H1 (cell line): ENCODE results near the gene AFF1. TPM values are rescaled to one million over a fixed set of nuclear protein-coding genes. Genes with fewer than 3 reads are reported as not detected.

Experiments used
- CTCF ChIA-PET: fragments of 300-600 bp; sonication (Branson Sonifier 250); formaldehyde crosslinking; loops from one replicate; lab custom pipeline; 2021; ENCODE audit not compliant: partially characterized antibody; lab: Charles Lee
- POLR2A ChIA-PET: fragments of 300-600 bp; sonication (Branson Sonifier 250); formaldehyde crosslinking; loops from one replicate; lab custom pipeline; 2021; ENCODE audit warnings: inconsistent platforms; ENCODE audit not compliant: partially characterized antibody; lab: Charles Lee
- DNase-seq, 2 experiments: peaks; one replicate each; pipeline versions ENCODE4 v3.0.0 to v3.0.0-alpha.2; 2010 to 2022; ENCODE audit warnings: low spot score in 2 of 2, low read depth in 1 of 2, mixed read lengths in 1 of 2
- FAIRE-seq: peaks from 2 replicates; lab custom pipeline; 2011; peaks lifted over from hg19 to GRCh38; lab: Jason Lieb, UNC
- H2AFZ ChIP-seq: 2 replicates; pipeline ENCODE4 v1.8.1; 2012; ENCODE audit warnings: low read length, inconsistent platforms
- H2AK5ac ChIP-seq: 2 replicates; pipeline ENCODE4 v1.6.1; 2013; ENCODE audit warnings: low read depth, low read length
- H2BK120ac ChIP-seq: replicated peaks from 2 replicates; pipeline ENCODE3; 2013; ENCODE audit warnings: low read depth, low read length, inconsistent platforms
- H2BK12ac ChIP-seq: 2 replicates; pipeline ENCODE4 v1.6.1; 2013; ENCODE audit warnings: low read depth, low read length
- H2BK15ac ChIP-seq: 2 replicates; pipeline ENCODE4 v1.6.1; 2013; ENCODE audit warnings: low read length
- H2BK20ac ChIP-seq: 2 replicates; pipeline ENCODE4 v1.6.1; 2013; ENCODE audit warnings: low read length
- H2BK5ac ChIP-seq: 2 replicates; pipeline ENCODE4 v1.6.1; 2013; ENCODE audit warnings: low read depth, low read length
- H3K14ac ChIP-seq: 2 replicates; pipeline ENCODE4 v1.6.1; 2013; ENCODE audit warnings: inconsistent platforms; ENCODE audit not compliant: insufficient read length
- H3K18ac ChIP-seq: 2 replicates; pipeline ENCODE4 v1.6.1; 2013; ENCODE audit warnings: low read length; ENCODE audit errors: extremely low read depth
- H3K23ac ChIP-seq: 2 replicates; pipeline ENCODE4 v1.6.1; 2013; ENCODE audit warnings: inconsistent platforms; ENCODE audit not compliant: insufficient read length
- H3K23me2 ChIP-seq: 2 replicates; pipeline ENCODE4 v1.6.1; 2013; ENCODE audit warnings: low read depth, low read length
- H3K27ac ChIP-seq: 2 replicates; pipeline ENCODE4 v1.6.1; 2011; ENCODE audit warnings: low read depth, low read length, inconsistent platforms
- H3K27me3 ChIP-seq, 4 experiments: replicated peaks in 1 of 4; 1 replicate in 1 of 4; 2 replicates in 3 of 4; pipeline versions ENCODE4 v1.6.1 to v1.8.1; 2011 to 2013; ENCODE audit warnings: low read length in 3 of 4, mild to moderate bottlenecking in 3 of 4, inconsistent platforms in 2 of 4, mixed read lengths in 2 of 4, moderate library complexity in 1 of 4; ENCODE audit not compliant: control insufficient read depth in 3 of 4, insufficient read depth in 3 of 4; ENCODE audit errors: extremely low read depth in 1 of 4
- H3K36me3 ChIP-seq, 4 experiments: 2 replicates each; pipeline versions ENCODE4 v1.6.1 to v1.8.1; 2011 to 2013; ENCODE audit warnings: mild to moderate bottlenecking in 4 of 4, low read length in 3 of 4, moderate library complexity in 2 of 4, control low read depth in 1 of 4, inconsistent platforms in 1 of 4; ENCODE audit not compliant: insufficient read depth in 4 of 4, control insufficient read depth in 2 of 4
- H3K4ac ChIP-seq: replicated peaks from 2 replicates; pipeline ENCODE3; 2013; ENCODE audit warnings: low read length, low read depth, mixed read lengths, inconsistent platforms; ENCODE audit not compliant: insufficient read length
- H3K4me1 ChIP-seq, 4 experiments: replicated peaks in 1 of 4; 1 replicate in 1 of 4; 2 replicates in 3 of 4; pipeline versions ENCODE4 v1.6.1 to v1.8.1; 2011 to 2013; ENCODE audit warnings: low read length in 3 of 4, inconsistent platforms in 2 of 4, mixed read lengths in 1 of 4; ENCODE audit not compliant: insufficient read depth in 4 of 4, control insufficient read depth in 3 of 4
- H3K4me2 ChIP-seq, 2 experiments: 2 replicates each; pipeline versions ENCODE4 v1.6.1 to v1.8.1; 2011 to 2013; ENCODE audit warnings: low read depth in 2 of 2, low read length in 2 of 2, control low read depth in 1 of 2, inconsistent platforms in 1 of 2, mild to moderate bottlenecking in 1 of 2; ENCODE audit not compliant: insufficient read depth in 1 of 2
- H3K4me3 ChIP-seq, 4 experiments: fragments of 200-600, 300-600 bp in 1 of 4; sonication (generic), shearing (Covaris generic), sonication (Bioruptor Twin) in 1 of 4; 2 replicates each; pipeline versions ENCODE4 v1.5.1 to v1.8.1; 2011 to 2016; ENCODE audit warnings: low read length in 4 of 4, low read depth in 3 of 4, control low read depth in 2 of 4, inconsistent platforms in 2 of 4, mild to moderate bottlenecking in 2 of 4, mixed read lengths in 1 of 4, moderate library complexity in 1 of 4; ENCODE audit not compliant: insufficient read depth in 2 of 4; ENCODE audit errors: extremely low read depth in 1 of 4
- H3K56ac ChIP-seq: replicated peaks from 2 replicates; pipeline ENCODE3; 2013; ENCODE audit warnings: low read depth, mild to moderate bottlenecking, mixed read lengths, low read length, inconsistent platforms; ENCODE audit not compliant: insufficient read length
- H3K79me1 ChIP-seq: 2 replicates; pipeline ENCODE4 v1.6.1; 2013; ENCODE audit warnings: low read depth, low read length, control low read depth
- H3K79me2 ChIP-seq, 2 experiments: 2 replicates each; pipeline versions ENCODE4 v1.6.1 to v1.8.1; 2012 to 2013; ENCODE audit warnings: low read length in 2 of 2, mild to moderate bottlenecking in 2 of 2, inconsistent platforms in 1 of 2; ENCODE audit not compliant: insufficient read depth in 2 of 2, control insufficient read depth in 1 of 2
- H3K9ac ChIP-seq, 4 experiments: replicated peaks in 1 of 4; 1 replicate in 1 of 4; 2 replicates in 3 of 4; pipeline versions ENCODE4 v1.6.1 to v1.8.1; 2011 to 2013; ENCODE audit warnings: low read depth in 3 of 4, low read length in 3 of 4, control low read depth in 2 of 4, mild to moderate bottlenecking in 2 of 4, moderate library complexity in 2 of 4, inconsistent platforms in 1 of 4; ENCODE audit errors: extremely low read depth in 1 of 4
- H3K9me3 ChIP-seq, 2 experiments: 2 replicates each; pipeline versions ENCODE4 v1.6.1 to v1.8.1; 2012 to 2013; ENCODE audit warnings: mild to moderate bottlenecking in 2 of 2, moderate library complexity in 2 of 2, control low read depth in 1 of 2, inconsistent platforms in 1 of 2, low read depth in 1 of 2, low read length in 1 of 2, mixed read lengths in 1 of 2; ENCODE audit not compliant: insufficient read depth in 2 of 2
- H4K20me1 ChIP-seq, 2 experiments: replicated peaks in 1 of 2; 2 replicates each; pipeline versions ENCODE3 to v1.8.1; 2011 to 2013; ENCODE audit warnings: inconsistent platforms in 2 of 2, low read length in 2 of 2, mild to moderate bottlenecking in 1 of 2; ENCODE audit not compliant: insufficient read depth in 2 of 2, control insufficient read depth in 1 of 2
- H4K5ac ChIP-seq: 2 replicates; pipeline ENCODE4 v1.6.1; 2013; ENCODE audit warnings: low read length, low read depth, mixed read lengths, inconsistent platforms; ENCODE audit not compliant: insufficient read length
- H4K8ac ChIP-seq: 2 replicates; pipeline ENCODE4 v1.8.0; 2013; ENCODE audit warnings: mild to moderate bottlenecking, moderate library complexity, low read length, inconsistent platforms; ENCODE audit not compliant: insufficient read depth; ENCODE audit errors: extremely low read depth
- H4K91ac ChIP-seq: replicated peaks from 2 replicates; pipeline ENCODE3; 2013; ENCODE audit warnings: low read length, mixed read lengths, inconsistent platforms; ENCODE audit not compliant: insufficient read length
- CHD2 ChIP-seq: IDR thresholded peaks from 2 replicates; pipeline ENCODE4 v1.6.1; 2012; ENCODE audit warnings: low read length, improper control_type of control experiment
- CTCF ChIP-seq, 3 experiments: IDR thresholded peaks; 1 replicate in 2 of 3; 2 replicates in 1 of 3; pipeline versions ENCODE4 v1.5.1 to v1.6.1; 2011; ENCODE audit warnings: low read length in 3 of 3, mild to moderate bottlenecking in 3 of 3, inconsistent platforms in 2 of 3, low read depth in 1 of 3, moderate library complexity in 1 of 3; ENCODE audit not compliant: insufficient read depth in 1 of 3; ENCODE audit errors: control extremely low read depth in 1 of 3
- GTF2F1 ChIP-seq: IDR thresholded peaks from 2 replicates; pipeline ENCODE4 v1.6.1; 2012; ENCODE audit warnings: low read depth, low read length, improper control_type of control experiment, borderline replicate concordance
- HDAC2 ChIP-seq, 2 experiments: fragments of 300-600 bp in 1 of 2; sonication (generic) in 1 of 2; IDR thresholded peaks; 2 replicates each; pipeline ENCODE4 v1.6.1; 2011 to 2012; ENCODE audit warnings: low read depth in 2 of 2, low read length in 2 of 2, mild to moderate bottlenecking in 2 of 2, moderate library complexity in 2 of 2, borderline replicate concordance in 1 of 2, inconsistent platforms in 1 of 2
- SIRT6 ChIP-seq: IDR thresholded peaks from one replicate; pipeline ENCODE4 v1.7.1; 2012; ENCODE audit warnings: low read length, inconsistent platforms
- TEAD4 ChIP-seq: IDR thresholded peaks from 2 replicates; pipeline ENCODE4 v1.6.1; 2012; ENCODE audit warnings: low read depth, low read length, inconsistent platforms, mixed read lengths
- WGBS, 2 experiments: shearing (Covaris generic) in 1 of 2; methylation state at CpG; one replicate each; pipeline versions ENCODE4 v1.1.6 to v1.1.7; 2013 to 2015; ENCODE audit warnings: low lambda C conversion rate in 2 of 2, mixed read lengths in 2 of 2, inconsistent platforms in 1 of 2, low coverage in 1 of 2, missing lambda C conversion rate in 1 of 2; ENCODE audit not compliant: insufficient replicate concordance in 2 of 2, insufficient coverage in 1 of 2, insufficient read length in 1 of 2; ENCODE audit errors: extremely low coverage in 1 of 2, missing lambda C conversion rate in 1 of 2; 5-methylcytosine and 5-hydroxymethylcytosine counted together
- polyA plus RNA-seq, 7 experiments: library from polyadenylated mRNA; depleted of rRNA in 3 of 7; stranded (reverse) in 5 of 7; unstranded in 2 of 7; fragments of >200 nt in 5 of 7; fragments of 200-250 nt in 2 of 7; gene quantifications; 1 replicate in 5 of 7; 2 replicates in 1 of 7; 4 replicates in 1 of 7; pipeline versions ENCODE4 v1.2.1 to v1.2.3, GENCODE V29; 2011 to 2013; ENCODE audit warnings: missing spikeins in 2 of 7, mixed read lengths in 2 of 7
- total RNA-seq: library from RNA; stranded (reverse); fragmentation: NEBNext Ultra II Directional; extraction: Animal tissue kit (Norgen Biotek cat#: 25700); gene quantifications from 2 replicates; pipeline ENCODE4 v1.2.1, GENCODE V29; 2021
- TF ChIP-seq, protein P1 (sequence below): IDR thresholded peaks from 2 replicates; pipeline ENCODE4 v1.6.1; 2012; ENCODE audit warnings: low read length, inconsistent platforms

The AFF1 gene
- total and polyA plus RNA-seq, 2 of the 8 experiments (the other 6 are each of a cell fraction or from before 2014, with no cell fraction given) = 14.8 to 85.5 TPM

GRCh38 chr4:87045659-87046058 is 110.8 kb downstream of the AFF1 start:
- Histone ChIP-seq H2BK20ac (no peak overlapping the region), H3K56ac (no peak overlapping the region), H3K23me2 (0 out of 2 replicates have a peak, but pooled peaks cover 2% of the 10 kb centered on the region), H4K91ac (no peak overlapping the region), H3K27me3 (no peaks in the 10 kb centered on the region), H3K9ac (no peak overlapping the region), H2BK5ac (no peak overlapping the region), H3K4me1 (peaks cover 5 to 23% (median 14%) of the 10 kb centered on the region in 4 experiments), H2AK5ac (no peak overlapping the region), H3K79me1 (peaks cover 13% of the 10 kb centered on the region), H4K5ac (no peak overlapping the region), H3K79me2 (peaks cover 0 to 81% of the 10 kb centered on the region in 2 experiments; a peak in 3 of 4 replicates), H2BK15ac (no peak overlapping the region; the same call in 1 of the 2 replicates), H4K8ac (no peak overlapping the region), H3K18ac (no peak overlapping the region), H3K4me3 (no peak overlapping the region), H3K23ac (no peak overlapping the region), H3K4me2 (no peak overlapping the region), H4K20me1 (peaks cover 11 to 12% of the 10 kb centered on the region in 2 experiments), H2BK120ac (no peak overlapping the region), H3K27ac (no peak overlapping the region), H3K4ac (no peak overlapping the region), H3K14ac (no peak overlapping the region), H3K36me3 (peaks cover 2 to 25% (median 7%) of the 10 kb centered on the region in 4 experiments; a peak in 5 of 8 replicates), H3K9me3 (no peaks in the 10 kb centered on the region), H2AFZ (no peak overlapping the region), H2BK12ac (no peak overlapping the region)
- 97% methylated on average over 3 of the region's 3 CpGs; no CpG with 5 or more reads in 1 of the 2 experiments for WGBS, 2 experiments
- DNase-seq = no peak
- FAIRE-seq = no peak
- ChIA-PET CTCF (no interaction called here), POLR2A (interaction anchor here (1.3 kb wide), 1 partner anchor 109 kb away, joined by 3 read pairs; no protein-coding TSS in a partner anchor)
- TF ChIP-seq GTF2F1 (no peak), HDAC2 (IDR thresholded peaks at IDR 0.05; ENCODE audit: borderline replicate concordance in 1 of 2, low read depth in 2 of 2, low read length in 2 of 2) (no peak), CHD2 (no peak), TEAD4 (no peak), SIRT6 (no peak), CTCF (IDR thresholded peaks at IDR 0.05; ENCODE audit: control extremely low read depth in 1 of 3, insufficient read depth in 1 of 3, low read depth in 1 of 3, low read length in 3 of 3) (no peak)
- TF ChIP-seq, protein P1, sequence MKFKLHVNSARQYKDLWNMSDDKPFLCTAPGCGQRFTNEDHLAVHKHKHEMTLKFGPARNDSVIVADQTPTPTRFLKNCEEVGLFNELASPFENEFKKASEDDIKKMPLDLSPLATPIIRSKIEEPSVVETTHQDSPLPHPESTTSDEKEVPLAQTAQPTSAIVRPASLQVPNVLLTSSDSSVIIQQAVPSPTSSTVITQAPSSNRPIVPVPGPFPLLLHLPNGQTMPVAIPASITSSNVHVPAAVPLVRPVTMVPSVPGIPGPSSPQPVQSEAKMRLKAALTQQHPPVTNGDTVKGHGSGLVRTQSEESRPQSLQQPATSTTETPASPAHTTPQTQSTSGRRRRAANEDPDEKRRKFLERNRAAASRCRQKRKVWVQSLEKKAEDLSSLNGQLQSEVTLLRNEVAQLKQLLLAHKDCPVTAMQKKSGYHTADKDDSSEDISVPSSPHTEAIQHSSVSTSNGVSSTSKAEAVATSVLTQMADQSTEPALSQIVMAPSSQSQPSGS = no peak
